Stomach (tissue), 9 donors: ENCODE results near the gene SOX15. TPM values are rescaled to one million over a fixed set of nuclear protein-coding genes. Genes with fewer than 3 reads are reported as not detected.

ENCODE experiments used
- DNase-seq, 2 donors: peaks; one replicate each; pipeline versions ENCODE4 v3.0.0 to v3.0.0-alpha.2; 2013 to 2019
- H3K27ac ChIP-seq, 5 donors: fragments of 200-600 bp in 4 of 5; sonication (generic) in 4 of 5; one replicate each; pipeline ENCODE4 v1.5.1; 2013 to 2019; ENCODE audit warnings: mild to moderate bottlenecking in 1 of 5, moderate library complexity in 1 of 5
- H3K27me3 ChIP-seq, 3 donors: fragments of 200-600 bp; sonication (generic); one replicate each; pipeline ENCODE4 v1.5.1; 2017 to 2019; ENCODE audit warnings: mixed run types in 1 of 3
- H3K36me3 ChIP-seq, 4 donors: fragments of 200-600 bp; sonication (generic); 1 replicate in 3 of 4; 2 replicates in 1 of 4; pipeline ENCODE4 v1.5.1; 2016 to 2019
- H3K4me1 ChIP-seq, 4 donors: fragments of 200-600 bp; sonication (generic); one replicate each; pipeline ENCODE4 v1.5.1; 2016 to 2019
- H3K4me3 ChIP-seq, 4 donors: fragments of 200-600 bp; sonication (generic) in 3 of 4; one replicate each; pipeline ENCODE4 v1.5.1; 2016 to 2019; ENCODE audit warnings: mild to moderate bottlenecking in 1 of 4
- H3K9me3 ChIP-seq, 4 donors: fragments of 200-600 bp; sonication (generic); one replicate each; pipeline ENCODE4 v1.5.1; 2016 to 2019
- CTCF ChIP-seq, 7 experiments: fragments of 450-650 bp in 4 of 7; fragments of 200-600 bp in 3 of 7; sonication (generic) in 3 of 7; IDR thresholded peaks; one replicate each; pipeline ENCODE4 v1.5.1; 2016 to 2019; ENCODE audit warnings: antibody characterized with exemption in 7 of 7, control low read depth in 2 of 7, mild to moderate bottlenecking in 1 of 7
- EP300 ChIP-seq: sonication (generic); formaldehyde crosslinking; IDR thresholded peaks from one replicate; pipeline ENCODE4 v1.6.1; 2017; ENCODE audit warnings: antibody characterized with exemption
- POLR2A ChIP-seq, 4 donors: fragments of 450-650 bp; IDR thresholded peaks; one replicate each; pipeline ENCODE4 v1.6.1; 2016; ENCODE audit warnings: antibody characterized with exemption in 4 of 4, control low read depth in 2 of 4, mild to moderate bottlenecking in 1 of 4, moderate library complexity in 1 of 4
- POLR2AphosphoS5 ChIP-seq, 3 donors: sonication (generic); formaldehyde crosslinking; IDR thresholded peaks; one replicate each; pipeline ENCODE4 v1.6.1; 2016; ENCODE audit warnings: antibody characterized with exemption in 3 of 3
- WGBS, 5 donors: extraction: QIAGEN DNeasy Blood & Tissue Kit in 3 of 5; methylation state at CpG; one replicate each; pipeline versions ENCODE4 v1.1.5 to v1.1.7; 2013 to 2018; 5-methylcytosine and 5-hydroxymethylcytosine counted together
- intact Hi-C: fragments of 100-400 bp; cut with DNase I; formaldehyde crosslinking; loops from one replicate; pipeline ENCODE4 v1.15.1; 2023; ENCODE audit warnings: low total_unique reads
- polyA plus RNA-seq, 3 donors: library from polyadenylated mRNA; stranded (reverse); fragments of 200-250 nt; gene quantifications; one replicate each; pipeline ENCODE4 v1.2.3, GENCODE V29; 2013
- total RNA-seq, 5 donors: library from RNA; depleted of rRNA; stranded (reverse); fragments of >200 nt; gene quantifications; one replicate each; pipeline versions ENCODE4 v1.1.0 to v1.2.3, GENCODE V29; 2014 to 2016
- donor health status: healthy with polysubstance abuse.
- donor health status: Bipolar disorder and iron deficiency.
- donor health status: healthy.

SOX15 gene
- total and polyA plus RNA-seq, 8 donors = 0.76 to 48.1 (median 1.3) TPM; not detected in 4

GRCh38 chr17:7570351-7570750 is 19.5 kb downstream of the SOX15 start:
- no peak overlapping the region for H3K27ac ChIP-seq
- H3K27me3 ChIP-seq = no peaks in the 10 kb centered on the region
- H3K36me3 ChIP-seq = peaks cover 39 to 79% (median 72%) of the 10 kb centered on the region in 4 donors
- 93 to 97% (median 96%) methylated on average over 10 of the region's 10 CpGs for WGBS, 5 donors
- peaks cover 17 to 29% (median 23%) of the 10 kb centered on the region in 4 donors for H3K4me1 ChIP-seq
- no peak overlapping the region for H3K4me3 ChIP-seq
- no peaks in the 10 kb centered on the region for H3K9me3 ChIP-seq
- intact Hi-C loops = no loop called here
- TF ChIP-seq POLR2AphosphoS5 (IDR thresholded peaks at IDR 0.05) (no peak), POLR2A (IDR thresholded peaks at IDR 0.05) (no peak), EP300 (no peak), CTCF (IDR thresholded peaks at IDR 0.05) (no peak)
- no peak for DNase-seq

- no peak overlapping the region for H3K4me3 ChIP-seq
- H3K36me3 ChIP-seq = peaks cover 39 to 79% (median 72%) of the 10 kb centered on the region in 4 donors
- no peak for DNase-seq
- 77 to 85% (median 84%) methylated on average over 5 of the region's 5 CpGs for WGBS, 5 donors
- no peaks in the 10 kb centered on the region for H3K9me3 ChIP-seq
- no peak overlapping the region for H3K27ac ChIP-seq
- no peak for TF ChIP-seq POLR2AphosphoS5 (IDR thresholded peaks at IDR 0.05)
- TF ChIP-seq CTCF (IDR thresholded peaks at IDR 0.05) = no peak
- no peak for TF ChIP-seq POLR2A (IDR thresholded peaks at IDR 0.05)
- no peak for TF ChIP-seq EP300
- H3K4me1 ChIP-seq = peaks cover 9 to 26% (median 16%) of the 10 kb centered on the region in 4 donors
- intact Hi-C loops = no loop called here
- no peaks in the 10 kb centered on the region for H3K27me3 ChIP-seq
Observed at GRCh38 chr17:7569571-7569970, 20.3 kb downstream of the SOX15 start.

GRCh38 chr17:7563115-7563869 is 26.6 kb downstream of the SOX15 start:
- Histone ChIP-seq H3K36me3 (peaks cover 41 to 51% (median 50%) of the 10 kb centered on the region in 4 donors), H3K27me3 (no peaks in the 10 kb centered on the region), H3K9me3 (no peaks in the 10 kb centered on the region), H3K27ac (peak overlapping the region in 2 of 5 donors; percentile 98 to 99), H3K4me1 (peaks cover 38 to 62% (median 58%) of the 10 kb centered on the region in 4 donors), H3K4me3 (peak overlapping the region in 2 of 4 donors; percentile 67 to 99)
- intact Hi-C loops = no loop called here
- no peak for TF ChIP-seq POLR2A (IDR thresholded peaks at IDR 0.05)
- TF ChIP-seq POLR2AphosphoS5 (IDR thresholded peaks at IDR 0.05) = no peak
- TF ChIP-seq CTCF (IDR thresholded peaks at IDR 0.05) = no peak
- TF ChIP-seq EP300 = no peak
- 83 to 92% (median 87%) methylated on average over 26 to 30 of the region's 30 CpGs for WGBS, 5 donors
- DNase-seq = no peak

- WGBS, 5 donors = 0 to 5% (median 1%) methylated on average over 2 to 28 of the region's 28 CpGs
- Histone ChIP-seq H3K27ac (peak overlapping the region; percentile 93 to 99 (median 97)), H3K36me3 (peaks cover 36 to 43% (median 42%) of the 10 kb centered on the region in 4 donors), H3K9me3 (no peaks in the 10 kb centered on the region), H3K4me1 (peaks cover 48 to 73% (median 69%) of the 10 kb centered on the region in 4 donors), H3K27me3 (no peaks in the 10 kb centered on the region), H3K4me3 (peak overlapping the region; percentile 67 to 99 (median 96))
- TF ChIP-seq POLR2A (IDR thresholded peaks at IDR 0.05) = no peak
- no peak for TF ChIP-seq POLR2AphosphoS5 (IDR thresholded peaks at IDR 0.05)
- TF ChIP-seq CTCF (IDR thresholded peaks at IDR 0.05) = no peak
- no peak for TF ChIP-seq EP300
- DNase-seq = no peak
- intact Hi-C loops = no loop called here
Observed at GRCh38 chr17:7562208-7562605, 27.7 kb downstream of the SOX15 start.
